HepG2 (cell line): ENCODE data around the gene ACTN3. TPM values are rescaled to one million over a fixed set of nuclear protein-coding genes. Genes with fewer than 3 reads are reported as not detected.

Source experiments
- ATF3 ChIP-seq: sonication (generic); formaldehyde crosslinking; IDR thresholded peaks from 2 replicates; pipeline ENCODE4 v1.4.0; 2020; ENCODE audit warnings: missing genetic modification reagents
- ERF ChIP-seq: IDR thresholded peaks from 2 replicates; pipeline ENCODE4 v1.6.1; 2018; ENCODE audit warnings: missing biosample characterization, missing genetic modification reagents
- FOXJ3 ChIP-seq: sonication (generic); formaldehyde crosslinking; IDR thresholded peaks from 2 replicates; pipeline ENCODE4 v1.4.0; 2020; ENCODE audit warnings: missing genetic modification reagents, mild to moderate bottlenecking, borderline replicate concordance
- FOXP1 ChIP-seq, 2 experiments: fragments of 450-650 bp in 1 of 2; IDR thresholded peaks; 2 replicates each; pipeline ENCODE4 v1.6.1; 2017 to 2018; ENCODE audit warnings: antibody characterized with exemption in 1 of 2
- HOXA5 ChIP-seq: sonication (generic); formaldehyde crosslinking; IDR thresholded peaks from 2 replicates; pipeline ENCODE4 v1.4.0; 2020; ENCODE audit warnings: missing genetic modification reagents
- HOXD1 ChIP-seq: sonication (generic); formaldehyde crosslinking; IDR thresholded peaks from 2 replicates; pipeline ENCODE4 v1.5.0; 2020; ENCODE audit warnings: missing genetic modification reagents
- MAF1 ChIP-seq: sonication (generic); formaldehyde crosslinking; IDR thresholded peaks from 2 replicates; pipeline ENCODE4 v1.5.0; 2020; ENCODE audit warnings: missing genetic modification reagents, borderline replicate concordance
- MTA1 ChIP-seq: sonication (generic); formaldehyde crosslinking; IDR thresholded peaks from 2 replicates; pipeline ENCODE4 v1.4.0; 2020; ENCODE audit warnings: missing genetic modification reagents, mild to moderate bottlenecking, borderline replicate concordance
- NR1H2 ChIP-seq: sonication (generic); formaldehyde crosslinking; IDR thresholded peaks from 2 replicates; pipeline ENCODE4 v1.8.1; 2022; ENCODE audit warnings: low read depth, missing genetic modification reagents, borderline replicate concordance
- PHF20 ChIP-seq: sonication (generic); formaldehyde crosslinking; IDR thresholded peaks from 2 replicates; pipeline ENCODE4 v1.5.0; 2020; ENCODE audit warnings: mild to moderate bottlenecking, missing genetic modification reagents
- RARG ChIP-seq: sonication (generic); formaldehyde crosslinking; IDR thresholded peaks from 2 replicates; pipeline ENCODE4 v1.4.0; 2020; ENCODE audit warnings: low read depth, mild to moderate bottlenecking, missing genetic modification reagents
- RCOR2 ChIP-seq: IDR thresholded peaks from 2 replicates; pipeline ENCODE4 v1.6.1; 2016; ENCODE audit warnings: missing biosample characterization, missing genetic modification reagents
- TAF15 ChIP-seq: fragments of 200-400 bp; formaldehyde crosslinking; IDR thresholded peaks from one replicate; pipeline ENCODE4 v1.6.1; 2018; ENCODE audit warnings: mild to moderate bottlenecking, low read depth, low read length; ENCODE audit not compliant: poor library complexity, severe bottlenecking
- TMF1 ChIP-seq: sonication (generic); formaldehyde crosslinking; IDR thresholded peaks from 2 replicates; pipeline ENCODE4 v1.8.1; 2022; ENCODE audit warnings: low read depth, missing genetic modification reagents
- ZKSCAN8 ChIP-seq: IDR thresholded peaks from 2 replicates; pipeline ENCODE4 v1.6.1; 2016; ENCODE audit warnings: borderline replicate concordance, missing genetic modification reagents, missing compliant biosample characterization
- ZNF180 ChIP-seq: sonication (generic); formaldehyde crosslinking; IDR thresholded peaks from 2 replicates; pipeline ENCODE4 v1.4.0; 2020; ENCODE audit warnings: low read depth, missing genetic modification reagents, borderline replicate concordance
- ZNF367 ChIP-seq: sonication (generic); formaldehyde crosslinking; IDR thresholded peaks from 2 replicates; pipeline ENCODE4 v1.4.0; 2020; ENCODE audit warnings: missing genetic modification reagents, borderline replicate concordance
- ZNF430 ChIP-seq: sonication (generic); formaldehyde crosslinking; IDR thresholded peaks from 2 replicates; pipeline ENCODE4 v1.9.0; 2021; ENCODE audit warnings: mild to moderate bottlenecking, missing genetic modification reagents
- ZNF484 ChIP-seq: sonication (generic); formaldehyde crosslinking; IDR thresholded peaks from 2 replicates; pipeline ENCODE4 v1.5.1; 2020; ENCODE audit warnings: mild to moderate bottlenecking, low read depth, missing genetic modification reagents, borderline replicate concordance
- ZNF569 ChIP-seq: sonication (generic); formaldehyde crosslinking; IDR thresholded peaks from 2 replicates; pipeline ENCODE4 v1.5.0; 2020; ENCODE audit warnings: mild to moderate bottlenecking, missing genetic modification reagents, moderate library complexity, borderline replicate concordance
- ZNF768 ChIP-seq: sonication (generic); formaldehyde crosslinking; IDR thresholded peaks from 2 replicates; pipeline ENCODE4 v1.4.0; 2020; ENCODE audit warnings: missing genetic modification reagents
- ZNF780A ChIP-seq: sonication (generic); formaldehyde crosslinking; IDR thresholded peaks from 2 replicates; pipeline ENCODE4 v1.8.0; 2022; ENCODE audit warnings: mild to moderate bottlenecking, missing genetic modification reagents, moderate library complexity
- ZNF781 ChIP-seq: sonication (generic); formaldehyde crosslinking; IDR thresholded peaks from 2 replicates; pipeline ENCODE4 v1.5.1; 2020; ENCODE audit warnings: borderline replicate concordance, mild to moderate bottlenecking, missing genetic modification reagents; ENCODE audit errors: not compliant biosample characterization
- polyA plus RNA-seq, 8 experiments: library from polyadenylated mRNA; depleted of rRNA in 3 of 8; stranded (reverse) in 7 of 8; unstranded in 1 of 8; fragments of >200 nt; fragmentation: Illumina TruSeq in 4 of 8; extraction: Trizol in 4 of 8; gene quantifications; 2 replicates each; pipeline versions ENCODE4 v1.2.1 to v1.2.3, GENCODE V29; 2011 to 2016; ENCODE audit warnings: low read depth in 4 of 8, missing spikeins in 1 of 8, mixed read lengths in 1 of 8; ENCODE audit not compliant: insufficient read depth in 1 of 8
- total RNA-seq, 5 experiments: library from RNA; depleted of rRNA; stranded (reverse); fragments of >200 nt; fragmentation: Illumina TruSeq; extraction: Trizol; gene quantifications; 2 replicates each; pipeline ENCODE4 v1.2.3, GENCODE V29; 2016; ENCODE audit warnings: low read depth in 1 of 5
- TF ChIP-seq, protein P1 (sequence below): sonication (generic); formaldehyde crosslinking; IDR thresholded peaks from 2 replicates; pipeline ENCODE4 v1.4.0; 2020; ENCODE audit warnings: mild to moderate bottlenecking, missing genetic modification reagents
- TF ChIP-seq, protein P2 (sequence below): sonication (generic); formaldehyde crosslinking; IDR thresholded peaks from 2 replicates; pipeline ENCODE4 v1.5.1; 2020; ENCODE audit warnings: missing genetic modification reagents, mild to moderate bottlenecking, borderline replicate concordance
- TF ChIP-seq, protein P3 (sequence below): sonication (generic); formaldehyde crosslinking; IDR thresholded peaks from 2 replicates; pipeline ENCODE4 v1.5.0; 2020; ENCODE audit warnings: missing genetic modification reagents, mild to moderate bottlenecking, borderline replicate concordance

ACTN3 gene
- total and polyA plus RNA-seq, 2 of the 13 experiments (the other 11 are each of a cell fraction or from before 2014, with no cell fraction given), result 0.04 to 0.09 TPM

GRCh38 chr11:66545701-66546367, 869 bp upstream of the ACTN3 start, which contains the start of gene ZDHHC24 (continued):
- TF ChIP-seq FOXJ3, result no peak
- TF ChIP-seq, protein P1, sequence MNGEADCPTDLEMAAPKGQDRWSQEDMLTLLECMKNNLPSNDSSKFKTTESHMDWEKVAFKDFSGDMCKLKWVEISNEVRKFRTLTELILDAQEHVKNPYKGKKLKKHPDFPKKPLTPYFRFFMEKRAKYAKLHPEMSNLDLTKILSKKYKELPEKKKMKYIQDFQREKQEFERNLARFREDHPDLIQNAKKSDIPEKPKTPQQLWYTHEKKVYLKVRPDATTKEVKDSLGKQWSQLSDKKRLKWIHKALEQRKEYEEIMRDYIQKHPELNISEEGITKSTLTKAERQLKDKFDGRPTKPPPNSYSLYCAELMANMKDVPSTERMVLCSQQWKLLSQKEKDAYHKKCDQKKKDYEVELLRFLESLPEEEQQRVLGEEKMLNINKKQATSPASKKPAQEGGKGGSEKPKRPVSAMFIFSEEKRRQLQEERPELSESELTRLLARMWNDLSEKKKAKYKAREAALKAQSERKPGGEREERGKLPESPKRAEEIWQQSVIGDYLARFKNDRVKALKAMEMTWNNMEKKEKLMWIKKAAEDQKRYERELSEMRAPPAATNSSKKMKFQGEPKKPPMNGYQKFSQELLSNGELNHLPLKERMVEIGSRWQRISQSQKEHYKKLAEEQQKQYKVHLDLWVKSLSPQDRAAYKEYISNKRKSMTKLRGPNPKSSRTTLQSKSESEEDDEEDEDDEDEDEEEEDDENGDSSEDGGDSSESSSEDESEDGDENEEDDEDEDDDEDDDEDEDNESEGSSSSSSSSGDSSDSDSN (CRISPR knock-in tag), result peak; percentile 51; the same call in 1 of the 2 replicates
- TF ChIP-seq ZNF180 (CRISPR knock-in tag), result no peak
- no peak for TF ChIP-seq ZNF569 (CRISPR knock-in tag)
- no peak for TF ChIP-seq FOXP1 (IDR thresholded peaks at IDR 0.05)
- TF ChIP-seq FOXP1 (CRISPR knock-in tag; IDR thresholded peaks at IDR 0.05), result no peak
- peak; percentile 85 for TF ChIP-seq ZNF430 (CRISPR knock-in tag)
- TF ChIP-seq NR1H2 (CRISPR knock-in tag), result no peak
- no peak for TF ChIP-seq RCOR2 (CRISPR knock-in tag)
- no peak for TF ChIP-seq ZNF484 (CRISPR knock-in tag)
- no peak for TF ChIP-seq ZNF781 (CRISPR knock-in tag)
- TF ChIP-seq RARG, result no peak
- TF ChIP-seq ZKSCAN8, result no peak
- TF ChIP-seq MAF1, result 0 out of 2 replicates have a peak, but pooled peaks have one; percentile 42
- peak; percentile 64; the same call in 1 of the 2 replicates for TF ChIP-seq MTA1 (CRISPR knock-in tag)
- no peak for TF ChIP-seq ZNF780A (CRISPR knock-in tag)
- no peak for TF ChIP-seq HOXA5 (CRISPR knock-in tag)
- TF ChIP-seq, protein P2, sequence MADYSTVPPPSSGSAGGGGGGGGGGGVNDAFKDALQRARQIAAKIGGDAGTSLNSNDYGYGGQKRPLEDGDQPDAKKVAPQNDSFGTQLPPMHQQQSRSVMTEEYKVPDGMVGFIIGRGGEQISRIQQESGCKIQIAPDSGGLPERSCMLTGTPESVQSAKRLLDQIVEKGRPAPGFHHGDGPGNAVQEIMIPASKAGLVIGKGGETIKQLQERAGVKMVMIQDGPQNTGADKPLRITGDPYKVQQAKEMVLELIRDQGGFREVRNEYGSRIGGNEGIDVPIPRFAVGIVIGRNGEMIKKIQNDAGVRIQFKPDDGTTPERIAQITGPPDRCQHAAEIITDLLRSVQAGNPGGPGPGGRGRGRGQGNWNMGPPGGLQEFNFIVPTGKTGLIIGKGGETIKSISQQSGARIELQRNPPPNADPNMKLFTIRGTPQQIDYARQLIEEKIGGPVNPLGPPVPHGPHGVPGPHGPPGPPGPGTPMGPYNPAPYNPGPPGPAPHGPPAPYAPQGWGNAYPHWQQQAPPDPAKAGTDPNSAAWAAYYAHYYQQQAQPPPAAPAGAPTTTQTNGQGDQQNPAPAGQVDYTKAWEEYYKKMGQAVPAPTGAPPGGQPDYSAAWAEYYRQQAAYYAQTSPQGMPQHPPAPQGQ (CRISPR knock-in tag), result no peak
- peak; percentile 78 for TF ChIP-seq PHF20 (CRISPR knock-in tag)
- TF ChIP-seq ZNF367, result no peak
- TF ChIP-seq ATF3 (CRISPR knock-in tag), result no peak
- no peak for TF ChIP-seq ZNF768 (CRISPR knock-in tag)
- no peak for TF ChIP-seq TMF1 (CRISPR knock-in tag)
- TF ChIP-seq HOXD1, result no peak
- TF ChIP-seq, protein P3, sequence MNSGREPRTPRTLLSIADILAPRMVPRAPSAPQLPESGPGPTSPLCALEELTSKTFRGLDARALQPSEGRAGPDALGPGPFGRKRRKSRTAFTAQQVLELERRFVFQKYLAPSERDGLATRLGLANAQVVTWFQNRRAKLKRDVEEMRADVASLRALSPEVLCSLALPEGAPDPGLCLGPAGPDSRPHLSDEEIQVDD (CRISPR knock-in tag), result no peak
- peak; percentile 72; the same call in 1 of the 2 replicates for TF ChIP-seq ERF (CRISPR knock-in tag)
- TF ChIP-seq TAF15, result no peak
